22Rv1 (cell line): ENCODE measurements around the gene SYT8.

ENCODE experiments used
- H3K27ac ChIP-seq: fragments of 450-650 bp; 2 replicates; pipeline ENCODE4 v1.5.1; 2017
- CTCF ChIP-seq: fragments of 450-650 bp; IDR thresholded peaks from 2 replicates; pipeline ENCODE4 v1.5.1; 2017; ENCODE audit warnings: mild to moderate bottlenecking
- ZFX ChIP-seq: fragments of 450-650 bp; IDR thresholded peaks from 2 replicates; pipeline ENCODE4 v1.6.1; 2017; ENCODE audit warnings: antibody characterized with exemption, borderline replicate concordance

Gene SYT8

GRCh38 chr11:1834779-1835670 is at the start of gene SYT8:
TSS of gene SYT8 (plus strand) at chr11:1834990. CDS start at chr11:1835106, 116 bp downstream.
- no peak within 1 kb of the TSS for H3K27ac ChIP-seq
- TF ChIP-seq ZFX (no peak), CTCF (no peak)

- TF ChIP-seq ZFX, result no peak
- no peak for TF ChIP-seq CTCF
- H3K27ac ChIP-seq, result no peak overlapping the region
Observed at GRCh38 chr11:1785749-1786413, 48.9 kb upstream of the SYT8 start.

- no peak overlapping the region for H3K27ac ChIP-seq
- TF ChIP-seq ZFX (no peak), CTCF (no peak)
Observed at GRCh38 chr11:1786466-1786865, 48.3 kb upstream of the SYT8 start.

- no peak for TF ChIP-seq ZFX
- TF ChIP-seq CTCF, result no peak
- H3K27ac ChIP-seq, result no peak overlapping the region
Observed at GRCh38 chr11:1791912-1792311, 42.9 kb upstream of the SYT8 start.

GRCh38 chr11:1792461-1792860 is 42.3 kb upstream of the SYT8 start:
- TF ChIP-seq CTCF (no peak), ZFX (no peak)
- H3K27ac ChIP-seq, result no peak overlapping the region

- TF ChIP-seq CTCF, result no peak
- TF ChIP-seq ZFX, result no peak
- H3K27ac ChIP-seq, result no peak overlapping the region
Observed at GRCh38 chr11:1793081-1793480, 41.7 kb upstream of the SYT8 start.
